GM12801 (cell line): ENCODE results near the gene PFKP.

Experiments
- CTCF ChIP-seq: IDR thresholded peaks from one replicate; pipeline ENCODE4 v1.5.1; 2011; ENCODE audit warnings: control low read depth; ENCODE audit not compliant: insufficient read length; ENCODE audit errors: extremely low read depth

The PFKP gene

GRCh38 chr10:3128379-3129130, 61.2 kb downstream of the PFKP start:
- TF ChIP-seq CTCF: no peak

GRCh38 chr10:3129581-3130340, 62.4 kb downstream of the PFKP start:
- TF ChIP-seq CTCF: no peak

GRCh38 chr10:3131098-3131497, 63.8 kb downstream of the PFKP start:
- no peak for TF ChIP-seq CTCF

GRCh38 chr10:3132036-3133025, 65.0 kb downstream of the PFKP start:
- TF ChIP-seq CTCF: no peak

- TF ChIP-seq CTCF: no peak
These were observed 66.6 kb downstream of the PFKP start for GRCh38 chr10:3133948-3134347.

- no peak for TF ChIP-seq CTCF
These were observed 67.7 kb downstream of the PFKP start for GRCh38 chr10:3135006-3135405.

- no peak for TF ChIP-seq CTCF
These were observed 69.0 kb downstream of the PFKP start for GRCh38 chr10:3136336-3136735.
